ENCODE measurements around the gene POU5F1.

- no peak for TF ChIP-seq SIN3A (IDR thresholded peaks at IDR 0.05; ENCODE audit: borderline replicate concordance, insufficient read depth, low read length)
- no peak for TF ChIP-seq TAF1 (IDR thresholded peaks at IDR 0.05; ENCODE audit: borderline replicate concordance, insufficient read depth, low read length)
- no peak for TF ChIP-seq REST (IDR thresholded peaks at IDR 0.05; ENCODE audit: insufficient read depth in 1 of 2, low read depth in 2 of 2, low read length in 2 of 2)
Observed at GRCh38 chr6:31144296-31144969, 26.0 kb downstream of the POU5F1 start.
